ENCODE data around the gene RGS3. TPM values are rescaled to one million over a fixed set of nuclear protein-coding genes. Genes with fewer than 3 reads are reported as not detected.

The RGS3 gene
- total and polyA plus RNA-seq, 10 of the 15 experiments (the other 5 are each of a cell fraction or from before 2014, with no cell fraction given): 2.9 to 138 (median 28.8) TPM

- Histone ChIP-seq H3K9ac (ENCODE audit: control insufficient read depth, insufficient read depth, low read length) (peak overlapping the region; percentile 70), H3K36me3 (ENCODE audit: control insufficient read depth in 2 of 2, insufficient read depth in 2 of 2, low read length in 1 of 2) (peaks cover 10 to 15% of the 10 kb centered on the region in 2 experiments; a peak in 3 of 4 replicates), H4K20me1 (ENCODE audit: control insufficient read depth, insufficient read depth) (no peaks in the 10 kb centered on the region), H3K27ac (ENCODE audit: control insufficient read depth, insufficient read depth) (peak overlapping the region; percentile 70), H3K4me1 (ENCODE audit: control insufficient read depth, insufficient read depth, low read length) (peaks cover 85% of the 10 kb centered on the region), H3K79me2 (ENCODE audit: control insufficient read depth, insufficient read depth, low read length) (peaks cover 39% of the 10 kb centered on the region), H3K27me3 (replicated peaks in 1 of 2; ENCODE audit: control insufficient read depth in 2 of 2, insufficient read depth in 2 of 2, low read length in 1 of 2) (no peaks in the 10 kb centered on the region), H3K4me2 (ENCODE audit: control insufficient read depth, insufficient read depth) (peak overlapping the region; percentile 95), H3K4me3 (peak overlapping the region; percentile 16; the same call in 1 of the 2 replicates), H3K9me3 (replicated peaks; ENCODE audit: control insufficient read depth, insufficient read depth, low read length) (no peaks in the 10 kb centered on the region), H2AFZ (ENCODE audit: control insufficient read depth, low read depth, low read length) (no peak overlapping the region)
- ChIA-PET POLR2A (interaction anchor here (0.7 to 11.8 kb wide), 7 partner anchors 15 to 166 kb away, joined by 3 to 233 read pairs (median 5); no protein-coding TSS in a partner anchor), CTCF (interaction anchor here (0.7 to 17.8 kb wide), 18 partner anchors 9 to 169 kb away, joined by 3 to 306 read pairs (median 6); partner anchors contain the start of genes C9orf43 and POLE3), SMC1A (ENCODE audit: uncharacterized antibody, unreplicated experiment) (interaction anchor here (0.6 to 7.5 kb wide), 22 partner anchors 10 to 177 kb away, joined by 3 to 323 read pairs (median 4); no protein-coding TSS in a partner anchor), RAD21 (ENCODE audit: unreplicated experiment) (interaction anchor here (1.0 to 15.8 kb wide), 13 partner anchors 10 to 305 kb away, joined by 3 to 481 read pairs (median 8); partner anchors contain the start of genes ALAD and CDC26)
- DNase-seq (ENCODE audit: low read depth, low spot score) (no peak), ATAC-seq (peak; percentile 10), FAIRE-seq (no peak)
- no TSS peak for BruUV-seq (replicated peaks)
- intact Hi-C loops (cut with micrococcal nuclease; ENCODE audit: unreplicated experiment): loop anchor here (1.0 to 5.0 kb wide), 5 partner anchors 14 to 302 kb away; partner anchors contain the start of genes CDC26 and PRPF4
- in situ Hi-C loops (cut with MboI): loop anchor here (5.0 kb wide), 2 partner anchors 132 to 307 kb away; no protein-coding TSS in a partner anchor
- WGBS (ENCODE audit: insufficient coverage, insufficient replicate concordance, low lambda C conversion rate, missing lambda C conversion rate): 22% methylated on average over 5 of the region's 5 CpGs
- TF ChIP-seq ESRRA (IDR thresholded peaks at IDR 0.05; ENCODE audit: low read length) (no peak), NBN (IDR thresholded peaks at IDR 0.05) (0 out of 2 replicates have a peak, but pooled peaks have one; percentile 47), STAT1 (conservative IDR thresholded peaks at IDR 0.05) (no peak), SUZ12 (IDR thresholded peaks at IDR 0.05; ENCODE audit: unreplicated experiment) (no peak), ZBED1 (IDR thresholded peaks at IDR 0.05; ENCODE audit: borderline replicate concordance) (no peak), BACH1 (IDR thresholded peaks at IDR 0.05; ENCODE audit: borderline replicate concordance) (no peak), SKIL (IDR thresholded peaks at IDR 0.05; ENCODE audit: low read depth, poor library complexity, severe bottlenecking) (peak; percentile 18), MLLT1 (IDR thresholded peaks at IDR 0.05) (0 out of 2 replicates have a peak, but pooled peaks have one; percentile 2), CREM (IDR thresholded peaks at IDR 0.05; ENCODE audit: low read depth) (peak; percentile 2; the same call in 1 of the 2 replicates), PAX8 (IDR thresholded peaks at IDR 0.05) (no peak), PML (IDR thresholded peaks at IDR 0.05; ENCODE audit: low read length) (no peak), PRDM15 (CRISPR knock-in tag; IDR thresholded peaks at IDR 0.05) (no peak), HDAC2 (IDR thresholded peaks at IDR 0.05) (no peak), NR2C1 (IDR thresholded peaks at IDR 0.05) (no peak), ATF3 (IDR thresholded peaks at IDR 0.05; ENCODE audit: borderline replicate concordance, extremely low read depth, low read depth, low read length) (no peak), HDAC6 (IDR thresholded peaks at IDR 0.05; ENCODE audit: unreplicated experiment) (no peak)
These were observed 115.9 kb downstream of the RGS3 start for GRCh38 chr9:113579283-113580040.

Measured in GM12878 (cell line).